PFSK-1 (cell line): ENCODE results near the gene MTMR12.

Source experiments
- FOXP2 ChIP-seq: optimal IDR thresholded peaks from 2 replicates; pipeline ENCODE3; 2011; ENCODE audit warnings: borderline replicate concordance, control low read depth, inconsistent platforms; ENCODE audit not compliant: insufficient read depth; ENCODE audit errors: extremely low read length, extremely low read depth
- POLR2AphosphoS5 ChIP-seq: IDR thresholded peaks from 2 replicates; pipeline ENCODE4 v1.6.1; 2012; ENCODE audit warnings: low read depth, mild to moderate bottlenecking, control low read depth, low read length, moderate library complexity
- SIN3A ChIP-seq: IDR thresholded peaks from 2 replicates; pipeline ENCODE4 v1.6.1; 2012; ENCODE audit warnings: mild to moderate bottlenecking, low read length, moderate library complexity, borderline replicate concordance; ENCODE audit not compliant: insufficient read depth
- TAF1 ChIP-seq: IDR thresholded peaks from 2 replicates; pipeline ENCODE4 v1.6.1; 2012; ENCODE audit warnings: low read length, control low read depth, borderline replicate concordance; ENCODE audit not compliant: insufficient read depth
- TF ChIP-seq, protein P1 (sequence below), 2 experiments: IDR thresholded peaks; 2 replicates each; pipeline versions ENCODE4 v1.6.1 to v1.8.0; 2011 to 2012; ENCODE audit warnings: low read depth in 2 of 2, low read length in 2 of 2, control low read depth in 1 of 2, inconsistent platforms in 1 of 2, mild to moderate bottlenecking in 1 of 2, moderate library complexity in 1 of 2; ENCODE audit not compliant: insufficient read depth in 1 of 2

DNA sequence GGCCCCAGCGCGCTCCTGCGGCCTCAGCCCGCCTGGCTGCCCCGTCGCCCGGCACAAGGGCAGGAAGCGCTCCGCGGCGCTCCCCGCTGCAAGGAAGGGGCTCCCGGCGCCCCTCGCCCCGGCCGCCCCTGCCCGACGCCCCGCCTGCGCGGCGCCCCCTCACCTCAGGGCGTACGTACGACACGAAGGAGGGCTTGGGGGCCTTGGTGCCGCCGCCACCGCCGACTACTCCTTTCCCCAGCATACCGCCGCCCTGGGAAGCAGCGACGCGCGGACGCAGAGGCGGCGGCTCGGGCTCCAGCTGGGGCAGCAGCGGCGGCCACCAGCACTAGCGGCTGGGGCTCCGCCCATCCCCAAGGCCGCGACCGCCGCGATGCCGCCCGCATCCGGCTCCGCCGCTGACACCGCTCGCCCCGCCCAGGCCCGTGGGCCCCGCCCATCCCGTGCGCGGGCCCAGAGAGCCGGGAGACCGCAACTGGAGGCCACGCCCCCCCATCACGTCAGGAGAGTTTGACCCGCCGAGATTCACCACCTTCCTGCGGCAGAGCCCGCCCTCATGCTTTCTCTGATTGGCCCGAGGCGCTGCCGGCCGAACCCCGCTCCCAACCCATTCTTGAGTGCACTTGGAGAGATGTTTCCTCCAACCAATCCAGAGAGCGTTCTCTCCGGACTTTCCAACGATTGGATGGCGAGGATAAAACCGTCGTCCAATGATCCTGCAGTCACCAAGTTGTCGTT, at the start of gene MTMR12:
- peak; percentile 78; the same call in 1 of the 2 replicates for TF ChIP-seq TAF1
- peak; percentile 61; the same call in 1 of the 2 replicates for TF ChIP-seq POLR2AphosphoS5
- TF ChIP-seq, protein P1, sequence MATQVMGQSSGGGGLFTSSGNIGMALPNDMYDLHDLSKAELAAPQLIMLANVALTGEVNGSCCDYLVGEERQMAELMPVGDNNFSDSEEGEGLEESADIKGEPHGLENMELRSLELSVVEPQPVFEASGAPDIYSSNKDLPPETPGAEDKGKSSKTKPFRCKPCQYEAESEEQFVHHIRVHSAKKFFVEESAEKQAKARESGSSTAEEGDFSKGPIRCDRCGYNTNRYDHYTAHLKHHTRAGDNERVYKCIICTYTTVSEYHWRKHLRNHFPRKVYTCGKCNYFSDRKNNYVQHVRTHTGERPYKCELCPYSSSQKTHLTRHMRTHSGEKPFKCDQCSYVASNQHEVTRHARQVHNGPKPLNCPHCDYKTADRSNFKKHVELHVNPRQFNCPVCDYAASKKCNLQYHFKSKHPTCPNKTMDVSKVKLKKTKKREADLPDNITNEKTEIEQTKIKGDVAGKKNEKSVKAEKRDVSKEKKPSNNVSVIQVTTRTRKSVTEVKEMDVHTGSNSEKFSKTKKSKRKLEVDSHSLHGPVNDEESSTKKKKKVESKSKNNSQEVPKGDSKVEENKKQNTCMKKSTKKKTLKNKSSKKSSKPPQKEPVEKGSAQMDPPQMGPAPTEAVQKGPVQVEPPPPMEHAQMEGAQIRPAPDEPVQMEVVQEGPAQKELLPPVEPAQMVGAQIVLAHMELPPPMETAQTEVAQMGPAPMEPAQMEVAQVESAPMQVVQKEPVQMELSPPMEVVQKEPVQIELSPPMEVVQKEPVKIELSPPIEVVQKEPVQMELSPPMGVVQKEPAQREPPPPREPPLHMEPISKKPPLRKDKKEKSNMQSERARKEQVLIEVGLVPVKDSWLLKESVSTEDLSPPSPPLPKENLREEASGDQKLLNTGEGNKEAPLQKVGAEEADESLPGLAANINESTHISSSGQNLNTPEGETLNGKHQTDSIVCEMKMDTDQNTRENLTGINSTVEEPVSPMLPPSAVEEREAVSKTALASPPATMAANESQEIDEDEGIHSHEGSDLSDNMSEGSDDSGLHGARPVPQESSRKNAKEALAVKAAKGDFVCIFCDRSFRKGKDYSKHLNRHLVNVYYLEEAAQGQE (IDR thresholded peaks at IDR 0.05; ENCODE audit: insufficient read depth in 1 of 2, low read depth in 2 of 2, low read length in 2 of 2): no peak
- no peak for TF ChIP-seq SIN3A
- TF ChIP-seq FOXP2: peak; percentile 73
